GM12872 (cell line): ENCODE results near the gene LMNA.

ENCODE experiments used
- CTCF ChIP-seq: IDR thresholded peaks from 3 replicates; pipeline ENCODE4 v1.5.1; 2011; ENCODE audit warnings: low read depth, mild to moderate bottlenecking, low read length, moderate library complexity; ENCODE audit not compliant: insufficient read depth

LMNA gene

DNA sequence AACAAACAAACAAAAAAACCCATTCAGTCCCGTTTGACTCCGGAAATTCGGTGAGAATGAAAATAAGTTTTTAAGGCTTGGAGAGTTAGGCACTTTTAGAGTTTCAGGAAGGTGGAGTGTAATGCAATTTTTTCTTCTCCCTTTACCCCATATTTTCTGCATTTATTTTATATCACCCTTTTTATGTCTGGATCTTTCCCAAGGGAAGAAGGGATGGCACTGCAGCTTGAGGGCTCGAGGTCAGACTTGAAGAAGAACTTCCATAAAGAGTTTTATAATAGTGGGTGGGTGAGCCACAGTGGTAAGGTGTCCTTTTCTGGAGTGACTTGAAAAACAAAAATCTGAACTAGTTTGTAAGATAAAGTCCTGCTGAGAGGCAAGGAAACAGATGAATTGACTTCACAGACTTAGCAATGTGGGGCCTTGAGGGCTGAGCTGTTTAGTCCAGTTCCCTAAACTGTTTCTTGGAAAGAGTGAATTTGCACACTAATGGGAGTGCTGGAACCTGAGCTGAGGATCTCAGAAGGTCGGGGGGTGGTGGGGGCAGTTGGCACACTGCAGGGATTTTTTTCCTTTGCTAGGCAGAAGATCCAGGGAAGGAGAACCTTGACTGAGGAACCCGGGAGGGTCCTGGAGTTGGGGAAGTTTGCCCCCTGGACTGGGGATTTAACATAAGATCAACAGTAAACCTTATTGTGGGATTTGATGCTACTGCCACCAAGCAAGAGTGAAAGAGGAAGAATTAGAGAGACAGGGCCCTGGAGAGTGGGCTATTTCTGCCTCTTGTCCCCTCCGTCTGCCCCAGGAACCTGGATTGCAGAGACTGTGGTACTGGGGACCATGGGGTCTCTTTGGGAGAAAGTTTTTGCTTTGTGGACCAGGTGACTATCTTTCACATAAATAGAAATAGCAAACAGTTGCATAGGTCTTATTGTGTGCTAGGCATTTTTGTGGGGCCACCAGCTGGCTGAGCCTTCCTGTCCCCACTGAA is 30.4 kb upstream of the LMNA start:
- no peak for TF ChIP-seq CTCF

GRCh38 chr1:156086256-156086662 is 28.3 kb upstream of the LMNA start:
- TF ChIP-seq CTCF: no peak

DNA sequence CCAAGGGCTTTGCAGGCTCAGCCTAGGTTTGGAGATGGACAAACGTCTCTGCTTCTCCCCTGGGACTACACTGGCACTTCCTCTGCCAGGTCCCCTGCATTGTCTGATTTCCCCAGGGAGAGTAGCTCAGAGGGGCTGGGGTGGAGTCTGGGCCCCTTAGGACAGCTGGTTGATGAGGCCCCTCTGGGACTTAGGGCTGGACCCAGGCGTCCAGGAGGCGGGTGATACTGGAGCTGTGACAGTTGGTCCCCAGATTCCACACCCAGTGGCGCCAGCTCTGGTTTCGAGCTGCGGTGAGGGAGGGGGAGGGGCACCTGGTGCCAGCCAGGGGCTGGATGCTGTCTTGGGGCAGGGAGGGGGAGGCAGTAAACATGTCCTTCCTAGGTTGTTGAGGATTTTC is 24.8 kb upstream of the LMNA start:
- no peak for TF ChIP-seq CTCF

- TF ChIP-seq CTCF: no peak
These were observed 24.2 kb upstream of the LMNA start for GRCh38 chr1:156090138-156090839.

DNA sequence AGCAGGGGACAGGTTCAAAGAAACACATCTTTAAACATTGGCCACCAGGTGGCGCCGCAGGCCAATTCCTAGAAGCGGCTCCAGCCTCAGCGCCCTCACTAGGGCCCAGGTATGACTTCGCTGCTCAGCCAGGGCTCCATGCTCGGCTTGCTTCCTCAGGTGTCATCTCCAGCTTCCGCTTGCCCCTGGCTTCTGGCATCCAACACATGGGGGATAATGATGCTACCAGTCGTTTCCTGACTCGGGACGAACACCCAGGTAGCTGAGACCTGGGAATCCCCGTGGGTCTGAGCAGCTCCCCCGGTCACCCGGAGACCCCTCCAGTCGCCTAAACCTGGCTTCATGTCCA is 23.7 kb upstream of the LMNA start:
- TF ChIP-seq CTCF: peak; percentile 84

DNA sequence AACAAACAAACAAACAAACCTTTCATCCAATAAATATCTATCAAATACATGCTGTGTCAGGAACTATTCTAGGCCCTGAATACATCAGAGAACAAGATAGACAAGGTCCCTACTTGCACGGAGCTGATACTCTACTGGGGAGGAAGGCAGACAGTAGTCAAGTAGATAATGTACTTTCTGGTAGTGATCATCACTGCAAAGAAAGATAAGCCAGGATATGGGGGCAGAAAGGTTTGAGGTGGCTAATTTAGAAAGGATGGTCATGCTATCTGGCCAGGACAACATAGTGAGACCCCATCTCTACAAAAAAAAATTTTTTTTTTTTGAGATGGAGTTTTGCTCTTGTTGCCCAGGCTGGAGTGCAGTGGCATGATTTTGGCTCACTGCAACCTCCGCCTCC is 22.9 kb upstream of the LMNA start:
- TF ChIP-seq CTCF: no peak

DNA sequence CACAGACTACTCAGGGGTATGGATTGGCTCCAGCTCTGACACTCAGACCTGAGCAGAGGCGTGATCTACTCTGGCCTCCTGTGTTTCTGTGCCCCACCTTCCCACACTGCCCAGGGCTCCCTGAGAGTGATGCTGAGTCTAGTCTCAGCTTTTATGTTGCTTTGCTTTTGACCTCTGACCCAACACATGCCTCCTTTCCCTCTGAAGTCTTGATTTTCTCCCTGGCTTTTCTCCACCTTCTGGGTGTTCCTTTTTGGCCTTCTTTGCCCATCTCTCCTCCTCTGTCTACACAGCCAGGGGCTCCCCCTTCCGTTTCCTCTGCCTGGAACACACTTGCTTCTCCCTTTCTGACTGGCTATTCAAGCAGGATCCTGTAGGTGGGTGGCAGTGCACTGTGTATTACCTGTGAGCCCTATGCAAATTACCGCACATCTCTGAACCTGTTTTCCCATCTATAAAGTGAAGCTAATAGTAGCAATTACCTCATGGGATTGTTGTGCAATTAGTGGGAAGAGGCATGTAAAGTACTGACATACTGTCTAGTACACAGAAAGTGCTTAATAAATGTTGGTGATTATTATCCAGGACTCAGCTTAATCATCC is 18.5 kb upstream of the LMNA start:
- TF ChIP-seq CTCF: no peak
